Muscle of back (tissue), 11 donors: ENCODE measurements around the gene LEMD2. TPM values are rescaled to one million over a fixed set of nuclear protein-coding genes. Genes with fewer than 3 reads are reported as not detected.

Experiments
- DNase-seq, 3 donors: peaks; one replicate each; pipeline versions ENCODE4 v3.0.0 to v3.0.0-alpha.2; 2013
- polyA plus RNA-seq, 10 donors: library from polyadenylated mRNA; unstranded; fragments of 120-200 nt; gene quantifications; one replicate each; pipeline ENCODE4 v1.2.1, GENCODE V29; 2013; ENCODE audit not compliant: insufficient read length in 10 of 10

LEMD2 gene
- polyA plus RNA-seq, 10 donors: 32.5 to 49.2 (median 38.7) TPM

- DNase-seq: no peak
These were observed 46.8 kb downstream of the LEMD2 start for GRCh38 chr6:33742092-33742491.

- DNase-seq: no peak
These were observed 48.1 kb downstream of the LEMD2 start for GRCh38 chr6:33740794-33741193.

DNA sequence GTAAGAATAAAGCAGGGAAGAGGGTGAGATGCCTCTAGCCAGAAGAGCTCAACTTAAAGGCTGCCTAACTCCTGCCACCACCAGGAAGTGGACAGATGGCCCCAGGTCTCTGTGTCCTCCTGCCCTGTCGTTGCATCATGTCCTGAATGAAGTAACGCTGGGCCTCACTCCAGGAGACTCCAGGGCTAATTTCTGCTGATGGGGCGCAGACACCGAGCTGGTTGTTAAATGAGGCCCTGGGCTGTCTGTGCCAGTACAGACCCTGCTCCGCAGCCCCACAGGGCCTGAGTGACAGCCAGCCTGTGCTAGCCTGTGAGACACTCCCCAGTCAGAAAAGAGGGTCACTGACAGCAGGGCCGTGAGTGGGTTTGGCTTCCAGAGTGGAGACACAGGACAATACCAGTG is 48.7 kb downstream of the LEMD2 start:
- DNase-seq: no peak

DNA sequence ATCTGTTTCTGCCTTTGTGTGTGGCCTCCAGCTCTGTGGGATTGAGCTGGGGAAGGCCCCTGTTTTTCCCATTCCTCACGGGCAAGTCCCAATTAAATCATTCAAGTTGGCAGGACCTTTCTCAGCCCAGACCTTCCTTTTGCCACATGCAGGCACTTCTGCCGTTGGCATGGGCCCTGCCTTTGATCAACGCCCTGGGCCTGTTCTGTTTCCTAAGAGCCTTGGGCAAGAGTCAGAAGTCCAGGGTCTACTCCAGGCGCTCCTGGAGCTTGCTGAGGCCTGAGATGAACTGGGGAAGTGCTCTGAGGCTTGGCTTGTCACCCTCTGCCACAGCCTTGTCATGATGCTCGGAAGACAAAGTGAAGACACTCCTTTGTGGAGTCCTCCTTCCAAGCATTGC is 49.4 kb downstream of the LEMD2 start:
- DNase-seq: no peak

DNA sequence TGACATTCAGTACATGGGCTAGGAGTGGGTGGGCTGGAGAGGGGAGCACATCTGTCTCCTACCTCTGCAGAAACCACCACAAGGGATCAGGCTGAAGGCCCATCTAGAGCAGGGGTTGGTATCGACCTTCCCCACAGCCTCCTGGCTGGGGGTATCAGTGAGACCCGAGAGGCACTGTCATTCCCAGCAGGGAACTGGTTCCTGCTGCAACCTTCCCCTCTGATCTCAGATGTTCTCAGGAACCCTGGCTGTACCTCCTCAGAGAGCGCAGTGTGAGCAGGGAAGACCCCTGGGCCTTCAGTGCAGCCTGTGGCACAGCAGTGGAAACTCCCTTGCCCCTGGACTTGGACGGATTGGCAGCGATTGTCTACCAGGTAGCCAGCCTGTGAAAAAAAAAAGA is 50.1 kb downstream of the LEMD2 start:
- no peak for DNase-seq

DNA sequence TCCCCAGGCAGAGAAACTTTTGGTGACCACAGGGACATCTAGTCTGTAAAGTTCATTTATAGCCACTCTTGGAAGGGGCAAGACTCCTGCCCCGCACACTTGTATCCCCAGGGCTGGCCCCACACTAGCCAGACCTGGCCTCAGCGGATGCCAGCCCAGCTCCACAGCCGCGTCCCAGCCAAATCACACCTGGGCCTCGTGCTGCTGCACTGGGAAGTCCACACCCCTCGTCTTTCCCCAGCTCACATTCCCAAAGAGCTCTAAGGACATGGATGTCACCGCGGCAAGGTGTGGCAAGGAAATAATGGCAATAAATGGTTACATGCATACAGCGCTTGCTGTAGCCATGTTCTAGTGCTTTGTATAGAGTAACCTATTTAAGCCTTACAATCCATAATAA is 50.8 kb downstream of the LEMD2 start:
- no peak for DNase-seq

GRCh38 chr6:33737267-33738026 is 51.5 kb downstream of the LEMD2 start:
- peak in 1 of 3 donors; percentile 32 for DNase-seq

- no peak for DNase-seq
These were observed 53.7 kb downstream of the LEMD2 start for GRCh38 chr6:33735216-33735615.

GRCh38 chr6:33733709-33734007 is 55.3 kb downstream of the LEMD2 start:
- DNase-seq: no peak

DNA sequence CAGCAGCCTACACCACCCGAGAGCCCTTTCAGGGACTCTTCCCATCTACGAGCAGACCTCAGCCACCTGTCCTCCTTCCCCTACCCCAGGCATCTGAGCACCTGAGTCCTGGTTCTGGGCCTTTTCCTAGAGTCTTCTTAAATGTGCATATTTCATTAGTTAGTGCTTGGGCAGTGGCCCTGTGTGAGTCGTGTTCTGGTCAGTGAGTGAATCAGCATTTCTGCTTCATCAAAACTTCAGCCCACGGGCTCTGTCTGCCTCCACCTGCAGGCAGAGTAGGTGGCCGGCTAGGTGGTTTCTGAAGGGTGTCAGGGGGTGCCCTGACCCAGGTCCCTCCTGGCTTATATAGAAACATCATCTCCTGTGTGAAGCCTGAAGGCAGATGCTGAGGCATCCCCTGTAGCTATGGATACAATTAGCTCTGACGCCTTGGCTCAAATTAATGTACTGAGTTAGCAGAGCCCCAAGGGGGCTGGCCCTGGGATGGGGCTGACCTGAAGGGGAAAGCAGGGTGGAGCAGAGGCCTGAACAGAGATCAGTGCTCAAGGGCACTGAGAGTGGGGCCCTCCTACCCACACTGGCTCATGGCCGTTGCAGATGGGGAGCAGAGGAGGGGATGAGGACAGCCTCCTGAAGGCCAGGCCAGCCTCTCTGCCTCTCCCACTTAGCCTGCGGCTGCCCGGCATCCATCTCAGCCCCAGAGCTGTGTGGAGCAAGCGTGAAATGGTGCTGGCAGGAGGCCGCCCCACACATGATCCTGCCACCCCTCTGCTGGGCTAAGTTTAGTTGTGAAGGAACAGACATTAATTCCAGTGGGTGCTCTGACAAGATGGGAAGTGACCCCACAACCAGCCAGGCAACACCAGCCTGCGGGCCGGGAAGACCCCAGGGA is 55.9 kb downstream of the LEMD2 start:
- DNase-seq: no peak

DNA sequence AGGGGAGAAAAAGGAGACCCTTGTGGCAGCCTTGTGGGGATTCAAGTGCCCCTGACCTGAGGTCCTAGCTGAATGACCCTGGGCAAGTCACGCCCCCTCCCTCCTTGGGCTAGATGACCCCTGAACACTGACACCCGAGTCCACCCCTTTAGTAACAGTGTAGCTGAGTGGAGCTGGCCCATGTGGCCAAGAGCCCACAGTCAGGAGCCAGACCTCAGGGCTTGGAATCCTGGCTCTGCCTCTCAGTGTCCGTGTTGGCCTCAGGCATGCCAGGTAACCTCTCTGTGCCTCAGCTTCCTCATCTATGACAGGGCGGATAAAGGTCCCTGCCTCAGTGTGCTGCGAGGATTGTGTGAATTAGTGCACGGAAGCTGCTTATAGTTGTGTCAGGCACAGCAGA is 56.5 kb downstream of the LEMD2 start:
- DNase-seq: no peak

DNA sequence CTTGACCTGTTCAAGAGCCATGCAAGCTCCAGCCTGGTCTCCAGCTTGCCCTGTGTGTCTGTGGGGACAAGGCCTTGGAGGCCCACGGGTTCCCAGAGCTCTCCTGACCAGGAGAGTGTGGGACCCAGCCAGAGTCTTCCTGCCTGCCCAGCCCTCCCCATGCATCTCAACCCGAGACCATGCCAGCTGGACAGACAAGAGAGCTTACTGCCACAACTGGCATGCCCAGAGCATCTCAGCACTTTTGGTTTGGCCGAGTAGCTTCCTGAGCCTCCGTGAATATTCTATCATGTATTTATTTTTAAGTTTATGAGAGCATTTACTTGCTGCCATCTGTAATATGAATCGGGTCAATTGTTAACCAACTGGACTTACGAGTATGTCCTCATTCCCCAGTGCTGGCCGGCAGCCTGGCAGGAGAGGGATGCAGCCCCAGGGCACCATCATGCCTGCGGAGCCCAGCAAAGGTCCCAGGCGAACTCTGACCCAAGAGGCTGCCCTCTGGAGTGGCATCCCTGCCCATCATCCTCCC is 57.1 kb downstream of the LEMD2 start:
- no peak for DNase-seq

DNA sequence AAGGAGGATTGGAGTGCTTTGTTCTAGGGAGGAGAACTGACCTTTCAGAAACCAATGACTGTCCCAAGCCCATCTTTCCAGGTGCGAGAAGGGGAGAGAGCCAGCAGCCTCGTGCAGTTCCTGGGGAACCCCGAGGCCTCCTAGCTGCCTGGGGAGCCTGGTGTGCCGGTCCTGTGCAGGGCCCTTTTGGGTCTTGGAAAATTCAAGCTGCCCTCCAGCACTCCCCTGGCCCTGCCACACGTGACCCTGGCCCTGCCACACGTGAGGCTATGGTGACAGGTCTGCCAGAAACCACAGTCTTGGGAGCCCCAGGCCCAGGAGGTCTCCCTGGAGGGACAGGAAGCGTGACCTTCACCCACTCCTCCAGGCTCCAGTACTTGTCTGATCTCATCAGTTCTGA is 57.9 kb downstream of the LEMD2 start:
- DNase-seq: no peak

GRCh38 chr6:33730611-33731010 is 58.3 kb downstream of the LEMD2 start:
- DNase-seq: no peak

DNA sequence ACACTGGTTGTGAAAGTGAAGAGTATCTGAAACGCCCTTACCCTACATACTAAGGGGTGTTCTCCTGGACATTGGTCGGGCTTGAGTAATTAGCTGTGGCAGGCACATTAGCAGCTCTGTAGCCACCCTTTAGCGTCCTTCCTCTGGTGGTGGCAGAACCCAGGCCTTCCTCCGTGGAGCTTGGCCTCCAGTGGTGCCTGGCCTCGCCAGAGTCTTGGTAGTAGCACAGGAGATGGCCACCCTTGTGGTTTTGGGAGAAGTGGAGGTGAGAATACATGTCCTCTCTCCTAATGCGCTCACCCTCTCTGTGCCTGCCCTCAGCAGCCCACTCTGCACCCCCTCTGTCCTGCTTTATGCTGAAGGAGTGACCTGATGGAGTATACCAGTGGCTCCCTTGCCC is 59.9 kb downstream of the LEMD2 start:
- DNase-seq: no peak

DNA sequence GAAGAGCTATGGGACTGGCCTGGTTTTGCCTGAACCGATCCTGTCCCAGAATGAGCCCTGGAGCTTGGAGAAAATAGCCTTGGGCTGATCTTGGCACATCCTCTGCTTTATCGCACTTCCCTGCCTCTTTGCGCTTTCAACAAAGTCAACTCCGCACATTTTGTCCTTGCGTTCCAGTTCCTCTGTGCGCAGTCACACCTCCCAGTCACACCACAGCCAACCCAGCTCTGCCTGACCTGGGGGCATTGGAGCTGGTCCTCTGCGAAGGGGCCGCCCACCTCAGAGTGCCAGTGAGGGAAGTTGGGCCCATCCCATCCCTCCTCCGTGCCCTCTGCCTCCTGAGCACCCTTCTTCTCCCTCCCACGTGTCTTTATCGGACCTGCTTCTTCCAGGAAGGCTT is 60.5 kb downstream of the LEMD2 start:
- DNase-seq: no peak

GRCh38 chr6:33727932-33728331 is 61.0 kb downstream of the LEMD2 start:
- DNase-seq: no peak

- DNase-seq: no peak
These were observed 61.8 kb downstream of the LEMD2 start for GRCh38 chr6:33727126-33727525.

GRCh38 chr6:33726696-33727095 is 62.2 kb downstream of the LEMD2 start:
- no peak for DNase-seq

- DNase-seq: no peak
These were observed 62.8 kb downstream of the LEMD2 start for GRCh38 chr6:33725891-33726673.

DNA sequence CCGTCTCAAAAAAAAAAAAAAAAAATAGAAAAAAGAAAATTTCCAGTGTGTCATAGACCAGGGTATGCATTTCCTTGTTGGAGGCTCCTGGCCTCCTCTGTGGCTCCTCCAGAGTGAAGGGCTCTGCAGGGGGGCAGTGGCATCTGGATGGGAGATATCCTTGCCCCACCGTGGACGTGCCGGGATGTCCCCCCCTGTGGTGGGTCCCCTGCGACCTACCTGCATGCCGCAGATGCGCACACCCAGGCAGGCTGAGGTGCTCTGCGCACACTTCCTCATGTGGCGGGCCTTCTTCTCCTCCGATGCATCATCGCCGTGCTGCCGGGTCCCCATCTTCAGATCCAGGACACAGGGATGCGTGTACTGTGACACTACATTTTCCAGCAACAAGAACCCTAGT is 63.7 kb downstream of the LEMD2 start:
- no peak for DNase-seq
